Mesendoderm (in vitro differentiated cells): Measurements from ENCODE around the gene TAF11L4.
"Not testable (repeated sequence)": the region's sequence is repeated elsewhere in the genome, so short reads cannot be mapped to it uniquely, and the experiment has no call there.

Experiments
- DNase-seq: peaks from one replicate; pipeline ENCODE4 v3.0.0; 2013
- H2AK5ac ChIP-seq: 2 replicates; pipeline ENCODE4 v1.6.1; 2013; ENCODE audit warnings: low read length, inconsistent platforms
- H2BK120ac ChIP-seq: 2 replicates; pipeline ENCODE4 v1.6.1; 2013; ENCODE audit warnings: low read depth, mild to moderate bottlenecking, low read length, moderate library complexity, mixed read lengths
- H2BK15ac ChIP-seq: replicated peaks from 2 replicates; pipeline ENCODE4 v1.6.1; 2013; ENCODE audit warnings: low read depth, mild to moderate bottlenecking, moderate library complexity
- H2BK5ac ChIP-seq: 2 replicates; pipeline ENCODE4 v1.6.1; 2013; ENCODE audit warnings: low read length, inconsistent platforms
- H3K18ac ChIP-seq: 2 replicates; pipeline ENCODE4 v1.6.1; 2013; ENCODE audit warnings: mild to moderate bottlenecking, low read length, mixed read lengths
- H3K23ac ChIP-seq: one replicate; pipeline ENCODE4 v1.6.1; 2013; ENCODE audit warnings: low read length
- H3K27ac ChIP-seq: 2 replicates; pipeline ENCODE4 v1.5.1; 2013; ENCODE audit warnings: low read depth, mild to moderate bottlenecking, inconsistent platforms, low read length, moderate library complexity
- H3K27me3 ChIP-seq: 2 replicates; pipeline ENCODE4 v1.6.1; 2013; ENCODE audit warnings: low read length, control low read depth, mild to moderate bottlenecking, inconsistent platforms; ENCODE audit not compliant: insufficient read depth, poor library complexity
- H3K36me3 ChIP-seq: 2 replicates; pipeline ENCODE4 v1.6.1; 2013; ENCODE audit warnings: low read length, inconsistent platforms; ENCODE audit not compliant: control insufficient read depth, insufficient read depth
- H3K4ac ChIP-seq: one replicate; pipeline ENCODE4 v1.6.1; 2013; ENCODE audit warnings: low read depth, mild to moderate bottlenecking, low read length, moderate library complexity
- H3K4me1 ChIP-seq: 2 replicates; pipeline ENCODE4 v1.6.1; 2013; ENCODE audit warnings: low read depth, low read length, inconsistent platforms; ENCODE audit not compliant: control insufficient read depth
- H3K4me2 ChIP-seq: 2 replicates; pipeline ENCODE4 v1.6.1; 2013; ENCODE audit warnings: low read length
- H3K4me3 ChIP-seq: 2 replicates; pipeline ENCODE4 v1.5.1; 2013; ENCODE audit warnings: mild to moderate bottlenecking, low read length
- H3K56ac ChIP-seq: one replicate; pipeline ENCODE4 v1.6.1; 2013; ENCODE audit warnings: low read length
- H3K79me1 ChIP-seq: 2 replicates; pipeline ENCODE4 v1.6.1; 2013; ENCODE audit warnings: low read length, inconsistent platforms
- H3K79me2 ChIP-seq: 2 replicates; pipeline ENCODE4 v1.6.1; 2013; ENCODE audit warnings: mild to moderate bottlenecking, low read length; ENCODE audit not compliant: control insufficient read depth, insufficient read depth
- H3K9ac ChIP-seq: 2 replicates; pipeline ENCODE4 v1.6.1; 2013; ENCODE audit warnings: low read length, inconsistent platforms
- H4K5ac ChIP-seq: one replicate; pipeline ENCODE4 v1.6.1; 2013; ENCODE audit warnings: low read length
- H4K8ac ChIP-seq: one replicate; pipeline ENCODE4 v1.6.1; 2013; ENCODE audit warnings: low read depth, mild to moderate bottlenecking, control low read depth, low read length, moderate library complexity
- WGBS: extraction: QIAGEN DNeasy Blood & Tissue Kit; methylation state at CpG from one replicate; pipeline ENCODE4 v1.1.7; 2013; ENCODE audit warnings: low lambda C conversion rate, missing lambda C conversion rate; ENCODE audit not compliant: insufficient coverage; ENCODE audit errors: extremely low coverage; 5-methylcytosine and 5-hydroxymethylcytosine counted together

TAF11L4 gene

DNA sequence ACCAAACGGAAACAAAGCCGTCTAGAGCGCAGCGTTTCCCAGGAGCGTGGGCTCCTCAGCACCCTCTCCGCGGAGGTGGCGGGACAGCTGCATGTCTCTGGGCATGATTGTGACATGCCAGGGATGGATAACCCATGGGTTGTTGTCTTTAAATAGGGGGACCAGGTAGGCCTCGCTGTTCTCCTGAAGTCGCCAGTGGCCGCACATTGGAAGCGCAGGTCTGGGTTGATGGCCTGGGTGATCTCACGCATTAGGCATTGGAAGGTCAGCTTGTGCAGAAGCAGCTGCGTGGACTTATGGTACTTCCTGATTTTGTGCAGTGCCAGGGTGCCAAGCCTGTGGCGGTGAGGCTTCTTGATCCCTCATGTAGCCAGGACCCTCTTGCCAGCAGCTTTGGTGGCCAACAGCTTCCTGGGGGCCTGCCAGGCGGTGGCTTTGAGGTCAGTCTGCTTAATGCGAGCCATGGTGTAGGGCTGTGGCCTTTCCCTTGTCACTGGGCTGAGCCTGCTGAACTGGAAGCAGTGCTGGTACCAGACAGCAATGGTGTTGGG lies 9.8 kb upstream of the TAF11L4 start:
- Histone ChIP-seq H3K9ac (no peak overlapping the region), H3K79me1 (no peaks in the 10 kb centered on the region), H3K4me3 (no peak overlapping the region), H3K23ac (no peak overlapping the region), H3K56ac (no peak overlapping the region), H3K4me1 (no peaks in the 10 kb centered on the region), H3K36me3 (no peaks in the 10 kb centered on the region), H2AK5ac (no peak overlapping the region), H4K5ac (no peak overlapping the region), H2BK5ac (no peak overlapping the region), H2BK15ac (no peak overlapping the region), H3K18ac (no peak overlapping the region), H3K27ac (no peak overlapping the region), H3K4me2 (no peak overlapping the region), H3K79me2 (no peaks in the 10 kb centered on the region), H3K27me3 (no peaks in the 10 kb centered on the region), H2BK120ac (no peak overlapping the region), H4K8ac (no peak overlapping the region), H3K4ac (no peak overlapping the region)
- DNase-seq = no peak
- WGBS = no CpG with 5 or more reads among the region's 17 CpGs

DNA sequence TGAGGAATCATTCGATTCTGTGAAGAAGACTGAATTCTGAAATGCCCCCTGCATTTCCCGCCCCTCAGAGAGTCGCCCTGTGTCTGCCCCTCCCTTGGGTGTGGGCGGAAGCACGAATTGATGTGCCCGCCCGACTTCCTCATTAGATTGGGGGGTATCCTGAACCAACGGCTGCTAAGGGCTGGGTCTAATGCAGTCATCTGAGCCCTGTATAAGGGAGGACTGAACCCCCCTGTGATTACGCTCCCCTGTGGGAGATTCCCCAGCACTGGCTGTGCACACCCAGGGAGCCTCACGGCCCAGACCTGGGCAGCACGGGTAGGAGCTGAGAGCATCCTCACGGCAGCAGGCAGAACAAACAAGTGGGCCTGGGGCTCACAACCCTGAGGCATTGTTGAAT lies 4.1 kb upstream of the TAF11L4 start:
- H2BK5ac ChIP-seq, H3K56ac ChIP-seq, H3K79me1 ChIP-seq, H2AK5ac ChIP-seq, H3K18ac ChIP-seq, H3K23ac ChIP-seq, H3K79me2 ChIP-seq, H4K8ac ChIP-seq, H3K4me3 ChIP-seq, DNase-seq, H3K4me2 ChIP-seq, H3K4me1 ChIP-seq, H3K4ac ChIP-seq, H2BK120ac ChIP-seq, H3K36me3 ChIP-seq, H3K27me3 ChIP-seq, H4K5ac ChIP-seq, H2BK15ac ChIP-seq, H3K27ac ChIP-seq, H3K9ac ChIP-seq: not testable (repeated sequence)
- WGBS = no CpG with 5 or more reads among the region's 12 CpGs

DNA sequence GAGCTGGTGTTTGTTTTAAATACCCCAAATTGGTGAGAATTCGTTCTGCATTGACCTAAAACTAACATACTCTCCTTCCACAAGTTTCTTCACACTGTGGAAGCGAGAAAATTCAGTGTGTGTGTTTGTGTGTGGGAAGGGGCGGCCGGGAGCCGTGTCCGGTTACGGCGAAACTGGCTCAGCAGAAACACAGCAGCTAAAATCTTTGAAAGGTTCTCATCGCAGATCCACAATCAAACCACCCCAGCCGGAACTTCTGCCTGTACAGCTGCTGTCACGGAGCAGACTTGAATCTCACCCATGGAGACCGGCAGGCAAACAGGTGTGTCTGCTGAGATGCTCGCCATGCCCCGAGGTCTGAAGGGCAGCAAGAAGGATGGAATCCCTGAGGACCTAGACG lies 3.5 kb upstream of the TAF11L4 start, which contains the start of gene TAF11L3:
TAF11L3 (plus strand) TSS at position 301 of the 400 bp plus-strand sequence.
- not testable (repeated sequence) for H3K27ac ChIP-seq, H2AK5ac ChIP-seq, H2BK120ac ChIP-seq, H3K4ac ChIP-seq, H3K23ac ChIP-seq, H3K18ac ChIP-seq, H3K4me2 ChIP-seq, H3K79me1 ChIP-seq, H2BK5ac ChIP-seq, H3K79me2 ChIP-seq, DNase-seq, H3K27me3 ChIP-seq, H3K4me1 ChIP-seq, H3K4me3 ChIP-seq, H3K9ac ChIP-seq, H2BK15ac ChIP-seq, H4K5ac ChIP-seq, H3K36me3 ChIP-seq, H3K56ac ChIP-seq, H4K8ac ChIP-seq
- WGBS = no CpG with 5 or more reads among the region's 15 CpGs

DNA sequence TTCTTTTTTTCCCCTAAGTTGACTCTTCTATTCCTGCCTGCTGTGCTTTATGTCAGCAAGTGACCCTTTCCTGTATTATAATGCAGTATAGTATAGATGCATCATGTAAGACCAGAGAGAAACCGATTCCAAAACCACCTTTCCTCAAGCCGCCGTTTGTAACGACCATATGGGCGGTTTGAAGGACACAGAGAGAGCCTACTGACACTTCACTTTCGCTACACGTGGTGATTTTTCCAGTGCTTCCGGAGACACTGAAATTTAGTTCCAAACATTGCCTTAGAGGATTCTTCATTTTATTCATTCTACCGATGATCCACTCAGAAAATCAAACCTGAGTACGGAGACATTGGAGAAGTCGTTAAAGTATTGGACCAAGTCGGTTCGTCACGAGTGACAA lies 2.1 kb upstream of the TAF11L4 start:
- not testable (repeated sequence) for H3K27me3 ChIP-seq, H3K79me2 ChIP-seq, H3K27ac ChIP-seq, H3K56ac ChIP-seq, H2BK120ac ChIP-seq, H3K79me1 ChIP-seq, H4K5ac ChIP-seq, H3K36me3 ChIP-seq, H3K4ac ChIP-seq, H2BK15ac ChIP-seq, H3K4me3 ChIP-seq, H3K4me2 ChIP-seq, H2BK5ac ChIP-seq, H3K18ac ChIP-seq, DNase-seq, H3K23ac ChIP-seq, H3K4me1 ChIP-seq, H4K8ac ChIP-seq, H2AK5ac ChIP-seq, H3K9ac ChIP-seq
- WGBS = no CpG with 5 or more reads among the region's 14 CpGs

DNA sequence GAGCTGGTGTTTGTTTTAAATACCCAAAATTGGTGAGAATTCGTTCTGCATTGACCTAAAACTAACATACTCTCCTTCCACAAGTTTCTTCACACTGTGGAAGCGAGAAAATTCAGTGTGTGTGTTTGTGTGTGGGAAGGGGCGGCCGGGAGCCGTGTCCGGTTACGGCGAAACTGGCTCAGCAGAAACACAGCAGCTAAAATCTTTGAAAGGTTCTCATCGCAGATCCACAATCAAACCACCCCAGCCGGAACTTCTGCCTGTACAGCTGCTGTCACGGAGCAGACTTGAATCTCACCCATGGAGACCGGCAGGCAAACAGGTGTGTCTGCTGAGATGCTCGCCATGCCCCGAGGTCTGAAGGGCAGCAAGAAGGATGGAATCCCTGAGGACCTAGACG lies 3.3 kb downstream of the TAF11L4 start, which contains the start of gene TAF11L5:
TAF11L5 (plus strand) TSS at position 301 of the 400 bp plus-strand sequence.
- H3K79me2 ChIP-seq, H2BK120ac ChIP-seq, H3K4ac ChIP-seq, H2AK5ac ChIP-seq, DNase-seq, H3K79me1 ChIP-seq, H3K27me3 ChIP-seq, H4K8ac ChIP-seq, H2BK15ac ChIP-seq, H3K36me3 ChIP-seq, H3K27ac ChIP-seq, H2BK5ac ChIP-seq, H3K18ac ChIP-seq, H4K5ac ChIP-seq, H3K23ac ChIP-seq, H3K4me3 ChIP-seq, H3K56ac ChIP-seq, H3K4me2 ChIP-seq, H3K9ac ChIP-seq, H3K4me1 ChIP-seq: not testable (repeated sequence)
- no CpG with 5 or more reads among the region's 15 CpGs for WGBS

DNA sequence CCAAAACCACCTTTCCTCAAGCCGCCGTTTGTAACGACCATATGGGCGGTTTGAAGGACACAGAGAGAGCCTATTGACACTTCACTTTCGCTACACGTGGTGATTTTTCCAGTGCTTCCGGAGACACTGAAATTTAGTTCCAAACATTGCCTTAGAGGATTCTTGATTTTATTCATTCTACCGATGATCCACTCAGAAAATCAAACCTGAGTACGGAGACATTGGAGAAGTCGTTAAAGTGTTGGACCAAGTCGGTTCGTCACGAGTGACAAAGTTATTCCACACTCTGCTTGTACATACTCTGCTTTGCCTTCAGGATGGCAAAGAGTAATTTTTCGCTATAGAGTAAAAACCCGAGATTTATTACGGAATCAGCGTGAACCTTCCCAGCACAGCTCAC lies 4.9 kb downstream of the TAF11L4 start:
- H3K56ac ChIP-seq, H3K4me1 ChIP-seq, H4K8ac ChIP-seq, H3K23ac ChIP-seq, H3K4me2 ChIP-seq, H3K27ac ChIP-seq, H3K27me3 ChIP-seq, H2BK120ac ChIP-seq, H3K79me1 ChIP-seq, H3K18ac ChIP-seq, H3K79me2 ChIP-seq, H3K9ac ChIP-seq, H2BK15ac ChIP-seq, H2BK5ac ChIP-seq, H3K36me3 ChIP-seq, H3K4ac ChIP-seq, H4K5ac ChIP-seq, H2AK5ac ChIP-seq, H3K4me3 ChIP-seq: not testable (repeated sequence)
- peak; percentile 8 for DNase-seq
- no CpG with 5 or more reads among the region's 17 CpGs for WGBS
